Measurements from ENCODE around the gene UGT1A3. TPM values are rescaled to one million over a fixed set of nuclear protein-coding genes. Genes with fewer than 3 reads are reported as not detected.

The UGT1A3 gene
- not detected for polyA plus RNA-seq (2013, experiment 1 of 2)
- not detected for polyA plus RNA-seq (2013, experiment 2 of 2)

- Histone ChIP-seq H3K9me3 (ENCODE audit: insufficient read depth, low read depth, low read length) (no peaks in the 10 kb centered on the region), H3K4me1 (ENCODE audit: insufficient read depth, low read length) (no peaks in the 10 kb centered on the region), H3K27me3 (ENCODE audit: insufficient read depth, low read length) (no peaks in the 10 kb centered on the region), H3K27ac (ENCODE audit: low read depth, low read length) (no peak within 1 kb of the TSS), H3K36me3 (ENCODE audit: insufficient read depth, low read length) (no peaks in the 10 kb centered on the region), H3K4me3 (ENCODE audit: low read length) (no peak within 1 kb of the TSS), H3K9ac (ENCODE audit: low read depth, low read length) (no peak within 1 kb of the TSS)
- WGBS = 91% methylated on average over 8 of the region's 8 CpGs
These were observed at the start of gene UGT1A3 for GRCh38 chr2:233728723-233729301. TSS of gene UGT1A3 (plus strand) at chr2:233729042. CDS start at chr2:233729127, 85 bp downstream.

- Histone ChIP-seq H3K36me3 (ENCODE audit: insufficient read depth, low read length) (no peaks in the 10 kb centered on the region), H3K27ac (ENCODE audit: low read depth, low read length) (no peak overlapping the region), H3K27me3 (ENCODE audit: insufficient read depth, low read length) (no peaks in the 10 kb centered on the region), H3K9me3 (ENCODE audit: insufficient read depth, low read depth, low read length) (no peaks in the 10 kb centered on the region), H3K4me1 (ENCODE audit: insufficient read depth, low read length) (no peaks in the 10 kb centered on the region), H3K9ac (ENCODE audit: low read depth, low read length) (no peak overlapping the region), H3K4me3 (ENCODE audit: low read length) (no peak overlapping the region)
- 87% methylated on average over 4 of the region's 4 CpGs for whole genome bisulfite sequencing
These were observed 49.6 kb upstream of the UGT1A3 start for GRCh38 chr2:233679196-233679595.

GRCh38 chr2:233680361-233681045, 48.3 kb upstream of the UGT1A3 start:
- 87% methylated on average over 4 of the region's 4 CpGs for WGBS
- Histone ChIP-seq H3K27me3 (ENCODE audit: insufficient read depth, low read length) (no peaks in the 10 kb centered on the region), H3K4me3 (ENCODE audit: low read length) (no peak overlapping the region)

GRCh38 chr2:233681521-233682099, 47.2 kb upstream of the UGT1A3 start, which contains the start of gene UGT1A7:
TSS of gene UGT1A7 (plus strand) at chr2:233681901. CDS start at chr2:233681938, 37 bp downstream.
- no peaks in the 10 kb centered on the region for H3K4me1 ChIP-seq (ENCODE audit: insufficient read depth, low read length)
- no peaks in the 10 kb centered on the region for H3K9me3 ChIP-seq (ENCODE audit: insufficient read depth, low read depth, low read length)
- H3K27me3 ChIP-seq (ENCODE audit: insufficient read depth, low read length) = no peaks in the 10 kb centered on the region
- H3K36me3 ChIP-seq (ENCODE audit: insufficient read depth, low read length) = no peaks in the 10 kb centered on the region
- no peak within 1 kb of the TSS for H3K9ac ChIP-seq (ENCODE audit: low read depth, low read length)
- WGBS = 83% methylated on average over 5 of the region's 5 CpGs
- no peak within 1 kb of the TSS for H3K4me3 ChIP-seq (ENCODE audit: low read length)
- no peak within 1 kb of the TSS for H3K27ac ChIP-seq (ENCODE audit: low read depth, low read length)

More at GRCh38 chr2:233680361-233681045, 48.3 kb upstream of the UGT1A3 start:
- no peak overlapping the region for H3K9ac ChIP-seq (ENCODE audit: low read depth, low read length)
- H3K27ac ChIP-seq (ENCODE audit: low read depth, low read length) = no peak overlapping the region
- no peaks in the 10 kb centered on the region for H3K4me1 ChIP-seq (ENCODE audit: insufficient read depth, low read length)
- H3K9me3 ChIP-seq (ENCODE audit: insufficient read depth, low read depth, low read length) = no peaks in the 10 kb centered on the region
- no peaks in the 10 kb centered on the region for H3K36me3 ChIP-seq (ENCODE audit: insufficient read depth, low read length)

GRCh38 chr2:233684640-233685039, 44.2 kb upstream of the UGT1A3 start:
- Histone ChIP-seq H3K27me3 (ENCODE audit: insufficient read depth, low read length) (no peaks in the 10 kb centered on the region), H3K36me3 (ENCODE audit: insufficient read depth, low read length) (no peaks in the 10 kb centered on the region), H3K27ac (ENCODE audit: low read depth, low read length) (no peak overlapping the region), H3K4me3 (ENCODE audit: low read length) (no peak overlapping the region), H3K4me1 (ENCODE audit: insufficient read depth, low read length) (no peaks in the 10 kb centered on the region), H3K9me3 (ENCODE audit: insufficient read depth, low read depth, low read length) (no peaks in the 10 kb centered on the region), H3K9ac (ENCODE audit: low read depth, low read length) (no peak overlapping the region)
- 94% methylated on average over 1 of the region's 1 CpG for WGBS

- no peak overlapping the region for H3K4me3 ChIP-seq (ENCODE audit: low read length)
- no peaks in the 10 kb centered on the region for H3K27me3 ChIP-seq (ENCODE audit: insufficient read depth, low read length)
- H3K36me3 ChIP-seq (ENCODE audit: insufficient read depth, low read length) = no peaks in the 10 kb centered on the region
- H3K27ac ChIP-seq (ENCODE audit: low read depth, low read length) = no peak overlapping the region
- no peaks in the 10 kb centered on the region; the same call in 1 of the 2 replicates for H3K4me1 ChIP-seq (ENCODE audit: insufficient read depth, low read length)
- H3K9me3 ChIP-seq (ENCODE audit: insufficient read depth, low read depth, low read length) = no peaks in the 10 kb centered on the region
- WGBS = 86% methylated on average over 5 of the region's 5 CpGs
- H3K9ac ChIP-seq (ENCODE audit: low read depth, low read length) = no peak overlapping the region
These were observed 41.9 kb upstream of the UGT1A3 start for GRCh38 chr2:233686928-233687327.

GRCh38 chr2:233688341-233688740, 40.5 kb upstream of the UGT1A3 start:
- H3K36me3 ChIP-seq (ENCODE audit: insufficient read depth, low read length) = no peaks in the 10 kb centered on the region
- no peaks in the 10 kb centered on the region for H3K9me3 ChIP-seq (ENCODE audit: insufficient read depth, low read depth, low read length)
- 99% methylated on average over 3 of the region's 5 CpGs for WGBS
- no peaks in the 10 kb centered on the region; the same call in 1 of the 2 replicates for H3K4me1 ChIP-seq (ENCODE audit: insufficient read depth, low read length)
- H3K27me3 ChIP-seq (ENCODE audit: insufficient read depth, low read length) = no peaks in the 10 kb centered on the region
- H3K9ac ChIP-seq (ENCODE audit: low read depth, low read length) = no peak overlapping the region
- H3K4me3 ChIP-seq (ENCODE audit: low read length) = no peak overlapping the region
- H3K27ac ChIP-seq (ENCODE audit: low read depth, low read length) = no peak overlapping the region

GRCh38 chr2:233689031-233689430, 39.8 kb upstream of the UGT1A3 start:
- Histone ChIP-seq H3K4me1 (ENCODE audit: insufficient read depth, low read length) (no peaks in the 10 kb centered on the region; the same call in 1 of the 2 replicates), H3K27me3 (ENCODE audit: insufficient read depth, low read length) (no peaks in the 10 kb centered on the region), H3K36me3 (ENCODE audit: insufficient read depth, low read length) (no peaks in the 10 kb centered on the region), H3K4me3 (ENCODE audit: low read length) (no peak overlapping the region), H3K27ac (ENCODE audit: low read depth, low read length) (no peak overlapping the region), H3K9me3 (ENCODE audit: insufficient read depth, low read depth, low read length) (no peaks in the 10 kb centered on the region), H3K9ac (ENCODE audit: low read depth, low read length) (no peak overlapping the region)

GRCh38 chr2:233689501-233689900, 39.3 kb upstream of the UGT1A3 start:
- Histone ChIP-seq H3K36me3 (ENCODE audit: insufficient read depth, low read length) (no peaks in the 10 kb centered on the region), H3K9me3 (ENCODE audit: insufficient read depth, low read depth, low read length) (no peaks in the 10 kb centered on the region), H3K27ac (ENCODE audit: low read depth, low read length) (no peak overlapping the region), H3K9ac (ENCODE audit: low read depth, low read length) (no peak overlapping the region), H3K4me1 (ENCODE audit: insufficient read depth, low read length) (no peaks in the 10 kb centered on the region; the same call in 1 of the 2 replicates), H3K4me3 (ENCODE audit: low read length) (no peak overlapping the region), H3K27me3 (ENCODE audit: insufficient read depth, low read length) (no peaks in the 10 kb centered on the region)
- 64% methylated on average over 3 of the region's 3 CpGs for WGBS

GRCh38 chr2:233690444-233690843, 38.4 kb upstream of the UGT1A3 start:
- Histone ChIP-seq H3K36me3 (ENCODE audit: insufficient read depth, low read length) (no peaks in the 10 kb centered on the region), H3K4me1 (ENCODE audit: insufficient read depth, low read length) (no peaks in the 10 kb centered on the region; the same call in 1 of the 2 replicates), H3K9me3 (ENCODE audit: insufficient read depth, low read depth, low read length) (no peaks in the 10 kb centered on the region), H3K9ac (ENCODE audit: low read depth, low read length) (no peak overlapping the region), H3K27me3 (ENCODE audit: insufficient read depth, low read length) (no peaks in the 10 kb centered on the region), H3K4me3 (ENCODE audit: low read length) (no peak overlapping the region), H3K27ac (ENCODE audit: low read depth, low read length) (no peak overlapping the region)
- WGBS = 93% methylated on average over 4 of the region's 4 CpGs
